HL-60 (cell line): ENCODE measurements around the gene RPL13.

Experiments
- CTCF ChIP-seq: IDR thresholded peaks from one replicate; pipeline ENCODE4 v1.5.1; 2011; ENCODE audit warnings: low read length, control low read depth, inconsistent platforms; ENCODE audit not compliant: insufficient read depth
- POLR2AphosphoS5 ChIP-seq: IDR thresholded peaks from 2 replicates; pipeline ENCODE4 v1.6.1; 2012; ENCODE audit warnings: low read depth
- REST ChIP-seq: IDR thresholded peaks from 2 replicates; pipeline ENCODE4 v1.6.1; 2012; ENCODE audit warnings: low read depth; ENCODE audit not compliant: insufficient replicate concordance

GRCh38 chr16:89561142-89561883 is 831 bp downstream of the RPL13 start:
- TF ChIP-seq CTCF (no peak), POLR2AphosphoS5 (peak; percentile 43; the same call in 1 of the 2 replicates), REST (no peak)
